HepG2 (cell line): ENCODE results near the gene PDSS2. TPM values are rescaled to one million over a fixed set of nuclear protein-coding genes. Genes with fewer than 3 reads are reported as not detected.
A peak's percentile ranks its signal among the peaks of the same experiment; 100 is the strongest.

Experiments used
- CBX1 ChIP-seq: IDR thresholded peaks from one replicate; pipeline ENCODE4 v1.6.1; 2016; ENCODE audit warnings: antibody characterized with exemption, low read depth
- CCDC6 ChIP-seq: sonication (generic); formaldehyde crosslinking; IDR thresholded peaks from 2 replicates; pipeline ENCODE4 v1.8.1; 2022; ENCODE audit warnings: mild to moderate bottlenecking, missing genetic modification reagents, moderate library complexity
- DZIP1 ChIP-seq: sonication (generic); formaldehyde crosslinking; IDR thresholded peaks from 2 replicates; pipeline ENCODE4 v1.5.0; 2020; ENCODE audit warnings: mild to moderate bottlenecking, missing genetic modification reagents
- HHEX ChIP-seq: IDR thresholded peaks from 2 replicates; pipeline ENCODE4 v1.6.1; 2016; ENCODE audit warnings: control low read depth
- HNF1A ChIP-seq, 2 experiments: sonication (generic) in 1 of 2; formaldehyde crosslinking in 1 of 2; IDR thresholded peaks; 2 replicates each; pipeline versions ENCODE4 v1.4.0 to v1.6.1; 2016 to 2020; ENCODE audit warnings: borderline replicate concordance in 1 of 2, low read depth in 1 of 2, mild to moderate bottlenecking in 1 of 2, missing genetic modification reagents in 1 of 2
- MAFG ChIP-seq: sonication (generic); formaldehyde crosslinking; IDR thresholded peaks from 2 replicates; pipeline ENCODE4 v1.5.1; 2020; ENCODE audit warnings: mild to moderate bottlenecking, missing genetic modification reagents
- MED13 ChIP-seq: sonication (generic); formaldehyde crosslinking; IDR thresholded peaks from 2 replicates; pipeline ENCODE4 v1.5.0; 2020; ENCODE audit warnings: missing genetic modification reagents
- REPIN1 ChIP-seq: sonication (generic); formaldehyde crosslinking; IDR thresholded peaks from 2 replicates; pipeline ENCODE4 v1.8.0; 2022; ENCODE audit warnings: missing genetic modification reagents, low read depth, mild to moderate bottlenecking, borderline replicate concordance
- THAP9 ChIP-seq: sonication (generic); formaldehyde crosslinking; IDR thresholded peaks from 2 replicates; pipeline ENCODE4; 2020; ENCODE audit warnings: missing genetic modification reagents, mild to moderate bottlenecking, borderline replicate concordance
- THRA ChIP-seq: sonication (generic); formaldehyde crosslinking; IDR thresholded peaks from 2 replicates; pipeline ENCODE4 v1.4.0; 2020; ENCODE audit warnings: missing genetic modification reagents, borderline replicate concordance
- YEATS2 ChIP-seq: sonication (generic); formaldehyde crosslinking; IDR thresholded peaks from 2 replicates; pipeline ENCODE4 v1.4.0; 2020; ENCODE audit warnings: missing genetic modification reagents, borderline replicate concordance
- YEATS4 ChIP-seq: sonication (generic); formaldehyde crosslinking; IDR thresholded peaks from 2 replicates; pipeline ENCODE4 v1.4.0; 2020; ENCODE audit warnings: missing genetic modification reagents, borderline replicate concordance
- ZBTB38 ChIP-seq: sonication (generic); formaldehyde crosslinking; IDR thresholded peaks from 2 replicates; pipeline ENCODE4 v1.5.1; 2020; ENCODE audit warnings: mild to moderate bottlenecking, missing genetic modification reagents
- ZNF383 ChIP-seq: sonication (generic); formaldehyde crosslinking; IDR thresholded peaks from 2 replicates; pipeline ENCODE4 v1.4.0; 2020; ENCODE audit warnings: missing genetic modification reagents, mild to moderate bottlenecking, borderline replicate concordance
- ZNF639 ChIP-seq: conservative IDR thresholded peaks from 2 replicates; pipeline ENCODE4 v1.6.1; 2018; ENCODE audit warnings: missing genetic modification reagents
- polyA plus RNA-seq, 8 experiments: library from polyadenylated mRNA; depleted of rRNA in 3 of 8; stranded (reverse) in 7 of 8; unstranded in 1 of 8; fragments of >200 nt; fragmentation: Illumina TruSeq in 4 of 8; extraction: Trizol in 4 of 8; gene quantifications; 2 replicates each; pipeline versions ENCODE4 v1.2.1 to v1.2.3, GENCODE V29; 2011 to 2016; ENCODE audit warnings: low read depth in 4 of 8, missing spikeins in 1 of 8, mixed read lengths in 1 of 8; ENCODE audit not compliant: insufficient read depth in 1 of 8
- total RNA-seq, 5 experiments: library from RNA; depleted of rRNA; stranded (reverse); fragments of >200 nt; fragmentation: Illumina TruSeq; extraction: Trizol; gene quantifications; 2 replicates each; pipeline ENCODE4 v1.2.3, GENCODE V29; 2016; ENCODE audit warnings: low read depth in 1 of 5

PDSS2 gene
- total and polyA plus RNA-seq, 2 of the 13 experiments (the other 11 are each of a cell fraction or from before 2014, with no cell fraction given) = 16.2 to 17.0 TPM

GRCh38 chr6:107114213-107114925, 345.0 kb downstream of the PDSS2 start (continued):
- TF ChIP-seq DZIP1 (CRISPR knock-in tag) (no peak), THAP9 (CRISPR knock-in tag) (0 out of 2 replicates have a peak, but pooled peaks have one; percentile 30), MED13 (CRISPR knock-in tag) (0 out of 2 replicates have a peak, but pooled peaks have one; percentile 27), ZBTB38 (CRISPR knock-in tag) (peak; percentile 69), YEATS4 (CRISPR knock-in tag) (peak; percentile 63; the same call in 1 of the 2 replicates), HNF1A (IDR thresholded peaks at IDR 0.05; ENCODE audit: low read depth) (no peak), HNF1A (CRISPR knock-in tag; IDR thresholded peaks at IDR 0.05; ENCODE audit: borderline replicate concordance) (no peak), YEATS2 (CRISPR knock-in tag) (0 out of 2 replicates have a peak, but pooled peaks have one; percentile 14), ZNF383 (no peak), THRA (CRISPR knock-in tag) (no peak), REPIN1 (CRISPR knock-in tag) (peak; percentile 78), CCDC6 (CRISPR knock-in tag) (peak; percentile 73; the same call in 1 of the 2 replicates), HHEX (CRISPR knock-in tag) (no peak), MAFG (no peak), ZNF639 (CRISPR knock-in tag) (peak; percentile 59), CBX1 (no peak)
